ENCODE data around the gene TRO.

TRO gene

DNA sequence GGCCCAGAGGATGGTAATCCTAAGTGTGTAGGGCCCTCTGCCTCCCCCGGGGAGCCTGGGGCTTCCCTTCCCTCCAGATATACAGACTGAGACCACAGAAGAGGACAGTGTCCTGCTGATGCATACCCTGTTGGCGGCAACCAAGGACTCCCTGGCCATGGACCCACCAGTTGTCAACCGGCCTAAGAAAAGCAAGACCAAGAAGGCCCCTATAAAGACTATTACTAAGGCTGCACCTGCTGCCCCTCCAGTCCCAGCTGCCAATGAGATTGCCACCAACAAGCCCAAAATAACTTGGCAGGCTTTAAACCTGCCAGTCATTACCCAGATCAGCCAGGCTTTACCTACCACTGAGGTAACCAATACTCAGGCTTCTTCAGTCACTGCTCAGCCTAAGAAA, 1.9 kb downstream of the TRO start:
- in situ Hi-C loops (cut with MboI; ENCODE audit: low sequenced_read_pairs, unreplicated experiment): no loop called here
- no peak for TF ChIP-seq CTCF (IDR thresholded peaks at IDR 0.05; ENCODE audit: borderline replicate concordance, control extremely low read depth, extremely low read depth, insufficient read depth, missing control alignments)
- DNase-seq (ENCODE audit: low spot score): no peak

- TF ChIP-seq CTCF (IDR thresholded peaks at IDR 0.05; ENCODE audit: borderline replicate concordance, control extremely low read depth, extremely low read depth, insufficient read depth, missing control alignments): no peak
- DNase-seq (ENCODE audit: low spot score): no peak
- in situ Hi-C loops (cut with MboI; ENCODE audit: low sequenced_read_pairs, unreplicated experiment): no loop called here
Observed at GRCh38 chrX:54923376-54923775, 2.8 kb downstream of the TRO start.

- in situ Hi-C loops (cut with MboI; ENCODE audit: low sequenced_read_pairs, unreplicated experiment): loop anchor here (25.0 kb wide), 1 partner anchor 110 kb away; the partner anchor contains the start of gene ALAS2
- DNase-seq (ENCODE audit: low spot score): no peak
- no peak for TF ChIP-seq CTCF (IDR thresholded peaks at IDR 0.05; ENCODE audit: borderline replicate concordance, control extremely low read depth, extremely low read depth, insufficient read depth, missing control alignments)
Observed at GRCh38 chrX:54926978-54927377, 6.4 kb downstream of the TRO start.

DNA sequence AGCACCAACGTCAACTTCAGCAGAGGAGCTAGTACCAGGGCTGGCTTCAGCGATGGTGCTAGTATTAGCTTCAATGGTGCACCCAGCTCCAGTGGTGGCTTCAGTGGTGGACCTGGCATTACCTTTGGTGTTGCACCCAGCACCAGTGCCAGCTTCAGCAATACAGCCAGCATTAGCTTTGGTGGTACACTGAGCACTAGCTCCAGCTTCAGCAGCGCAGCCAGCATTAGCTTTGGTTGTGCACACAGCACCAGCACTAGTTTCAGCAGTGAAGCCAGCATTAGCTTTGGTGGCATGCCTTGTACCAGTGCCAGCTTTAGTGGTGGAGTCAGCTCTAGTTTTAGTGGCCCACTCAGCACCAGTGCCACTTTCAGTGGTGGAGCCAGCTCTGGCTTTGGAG, 8.3 kb downstream of the TRO start:
- TF ChIP-seq CTCF (IDR thresholded peaks at IDR 0.05; ENCODE audit: borderline replicate concordance, control extremely low read depth, extremely low read depth, insufficient read depth, missing control alignments): no peak
- no peak for DNase-seq (ENCODE audit: low spot score)
- in situ Hi-C loops (cut with MboI; ENCODE audit: low sequenced_read_pairs, unreplicated experiment): loop anchor here (25.0 kb wide), 1 partner anchor 108 kb away; the partner anchor contains the start of gene ALAS2

DNA sequence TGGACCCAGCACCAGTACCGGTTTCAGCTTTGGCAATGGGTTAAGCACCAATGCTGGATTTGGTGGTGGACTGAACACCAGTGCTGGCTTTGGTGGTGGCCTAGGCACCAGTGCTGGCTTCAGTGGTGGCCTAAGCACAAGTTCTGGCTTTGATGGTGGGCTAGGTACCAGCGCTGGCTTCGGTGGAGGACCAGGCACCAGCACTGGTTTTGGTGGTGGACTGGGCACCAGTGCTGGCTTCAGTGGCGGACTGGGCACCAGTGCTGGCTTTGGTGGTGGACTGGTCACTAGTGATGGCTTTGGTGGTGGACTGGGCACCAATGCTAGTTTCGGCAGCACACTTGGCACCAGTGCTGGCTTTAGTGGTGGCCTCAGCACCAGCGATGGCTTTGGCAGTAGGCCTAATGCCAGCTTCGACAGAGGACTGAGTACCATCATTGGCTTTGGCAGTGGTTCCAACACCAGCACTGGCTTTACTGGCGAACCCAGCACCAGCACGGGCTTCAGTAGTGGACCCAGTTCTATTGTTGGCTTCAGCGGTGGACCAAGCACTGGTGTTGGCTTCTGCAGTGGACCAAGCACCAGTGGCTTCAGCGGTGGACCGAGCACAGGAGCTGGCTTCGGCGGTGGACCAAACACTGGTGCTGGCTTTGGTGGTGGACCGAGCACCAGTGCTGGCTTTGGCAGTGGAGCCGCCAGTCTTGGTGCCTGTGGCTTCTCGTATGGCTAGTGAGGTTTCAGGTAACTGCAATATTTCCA, 9.8 kb downstream of the TRO start:
- no peak for DNase-seq (ENCODE audit: low spot score)
- in situ Hi-C loops (cut with MboI; ENCODE audit: low sequenced_read_pairs, unreplicated experiment): loop anchor here (25.0 kb wide), 1 partner anchor 107 kb away; the partner anchor contains the start of gene ALAS2
- no peak for TF ChIP-seq CTCF (IDR thresholded peaks at IDR 0.05; ENCODE audit: borderline replicate concordance, control extremely low read depth, extremely low read depth, insufficient read depth, missing control alignments)

- in situ Hi-C loops (cut with MboI; ENCODE audit: low sequenced_read_pairs, unreplicated experiment): loop anchor here (25.0 kb wide), 1 partner anchor 106 kb away; the partner anchor contains the start of gene ALAS2
- no peak for TF ChIP-seq CTCF (IDR thresholded peaks at IDR 0.05; ENCODE audit: borderline replicate concordance, control extremely low read depth, extremely low read depth, insufficient read depth, missing control alignments)
Observed at GRCh38 chrX:54931107-54931506, 10.5 kb downstream of the TRO start.

More at GRCh38 chrX:54931107-54931506, 10.5 kb downstream of the TRO start:
- no peak for DNase-seq (ENCODE audit: low spot score)

All from GM13976 (cell line).